GM19463 (cell line): ENCODE measurements around the gene ZNF488.

Experiments
- ATAC-seq: cut with Tn5 transposase; IDR thresholded peaks from one replicate; pipeline ENCODE4 v1.9.1; 2021; ENCODE audit warnings: mild to moderate bottlenecking, moderate library complexity; ENCODE audit not compliant: unreplicated experiment

Gene ZNF488

GRCh38 chr10:47350671-47351640 is 33.1 kb downstream of the ZNF488 start:
- no peak for ATAC-seq

DNA sequence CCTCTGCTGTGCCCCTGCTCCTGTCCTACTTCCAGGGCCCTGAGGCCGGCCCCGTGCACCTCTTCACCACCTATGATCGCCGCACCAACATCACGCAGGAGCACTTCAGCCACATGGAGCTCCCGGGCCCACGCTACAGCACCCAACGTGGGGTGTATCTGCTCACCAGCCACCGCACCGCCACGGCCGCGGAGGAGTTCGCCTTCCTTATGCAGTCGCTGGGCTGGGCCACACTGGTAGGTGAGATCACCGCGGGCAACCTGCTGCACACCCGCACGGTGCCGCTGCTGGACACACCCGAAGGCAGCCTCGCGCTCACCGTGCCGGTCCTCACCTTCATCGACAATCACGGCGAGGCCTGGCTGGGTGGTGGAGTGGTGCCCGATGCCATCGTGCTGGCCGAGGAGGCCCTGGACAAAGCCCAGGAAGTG is 34.1 kb downstream of the ZNF488 start:
- no peak for ATAC-seq

DNA sequence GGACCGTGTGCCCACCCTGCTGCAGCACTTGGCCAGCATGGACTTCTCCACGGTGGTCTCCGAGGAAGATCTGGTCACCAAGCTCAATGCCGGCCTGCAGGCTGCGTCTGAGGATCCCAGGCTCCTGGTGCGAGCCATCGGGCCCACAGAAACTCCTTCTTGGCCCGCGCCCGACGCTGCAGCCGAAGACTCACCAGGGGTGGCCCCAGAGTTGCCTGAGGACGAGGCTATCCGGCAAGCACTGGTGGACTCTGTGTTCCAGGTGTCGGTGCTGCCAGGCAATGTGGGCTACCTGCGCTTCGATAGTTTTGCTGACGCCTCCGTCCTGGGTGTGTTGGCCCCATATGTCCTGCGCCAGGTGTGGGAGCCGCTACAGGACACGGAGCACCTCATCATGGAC is 34.6 kb downstream of the ZNF488 start:
- no peak for ATAC-seq

DNA sequence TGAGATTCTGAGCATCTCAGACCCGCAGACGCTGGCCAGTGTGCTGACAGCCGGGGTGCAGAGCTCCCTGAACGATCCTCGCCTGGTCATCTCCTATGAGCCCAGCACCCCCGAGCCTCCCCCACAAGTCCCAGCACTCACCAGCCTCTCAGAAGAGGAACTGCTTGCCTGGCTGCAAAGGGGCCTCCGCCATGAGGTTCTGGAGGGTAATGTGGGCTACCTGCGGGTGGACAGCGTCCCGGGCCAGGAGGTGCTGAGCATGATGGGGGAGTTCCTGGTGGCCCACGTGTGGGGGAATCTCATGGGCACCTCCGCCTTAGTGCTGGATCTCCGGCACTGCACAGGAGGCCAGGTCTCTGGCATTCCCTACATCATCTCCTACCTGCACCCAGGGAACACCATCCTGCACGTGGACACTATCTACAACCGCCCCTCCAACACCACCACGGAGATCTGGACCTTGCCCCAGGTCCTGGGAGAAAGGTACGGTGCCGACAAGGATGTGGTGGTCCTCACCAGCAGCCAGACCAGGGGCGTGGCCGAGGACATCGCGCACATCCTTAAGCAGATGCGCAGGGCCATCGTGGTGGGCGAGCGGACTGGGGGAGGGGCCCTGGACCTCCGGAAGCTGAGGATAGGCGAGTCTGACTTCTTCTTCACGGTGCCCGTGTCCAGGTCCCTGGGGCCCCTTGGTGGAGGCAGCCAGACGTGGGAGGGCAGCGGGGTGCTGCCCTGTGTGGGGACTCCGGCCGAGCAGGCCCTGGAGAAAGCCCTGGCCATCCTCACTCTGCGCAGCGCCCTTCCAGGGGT is 35.2 kb downstream of the ZNF488 start:
- ATAC-seq = no peak

DNA sequence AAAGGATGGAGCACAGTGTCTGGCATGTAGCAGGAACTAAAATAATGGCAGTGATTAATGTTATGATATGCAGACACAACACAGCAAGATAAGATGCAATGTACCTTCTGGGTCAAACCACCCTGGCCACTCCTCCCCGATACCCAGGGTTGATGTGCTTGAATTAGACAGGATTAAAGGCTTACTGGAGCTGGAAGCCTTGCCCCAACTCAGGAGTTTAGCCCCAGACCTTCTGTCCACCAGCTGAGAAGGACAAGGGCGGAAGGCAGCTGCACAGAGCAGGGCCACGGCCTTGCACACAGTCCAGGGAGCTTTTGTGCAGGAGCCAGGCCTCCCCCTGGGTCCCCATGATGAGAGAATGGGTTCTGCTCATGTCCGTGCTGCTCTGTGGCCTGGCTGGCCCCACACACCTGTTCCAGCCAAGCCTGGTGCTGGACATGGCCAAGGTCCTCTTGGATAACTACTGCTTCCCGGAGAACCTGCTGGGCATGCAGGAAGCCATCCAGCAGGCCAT is 35.9 kb downstream of the ZNF488 start, which contains the start of gene RBP3:
RBP3 (plus strand) TSS at position 226 of the 514 bp plus-strand sequence; CDS start at position 348, 122 bp downstream.
- ATAC-seq = no peak

- no peak for ATAC-seq
Measured at GRCh38 chr10:47347303-47347675, 36.8 kb downstream of the ZNF488 start.

GRCh38 chr10:47346581-47347302 is 37.4 kb downstream of the ZNF488 start:
- no peak for ATAC-seq

DNA sequence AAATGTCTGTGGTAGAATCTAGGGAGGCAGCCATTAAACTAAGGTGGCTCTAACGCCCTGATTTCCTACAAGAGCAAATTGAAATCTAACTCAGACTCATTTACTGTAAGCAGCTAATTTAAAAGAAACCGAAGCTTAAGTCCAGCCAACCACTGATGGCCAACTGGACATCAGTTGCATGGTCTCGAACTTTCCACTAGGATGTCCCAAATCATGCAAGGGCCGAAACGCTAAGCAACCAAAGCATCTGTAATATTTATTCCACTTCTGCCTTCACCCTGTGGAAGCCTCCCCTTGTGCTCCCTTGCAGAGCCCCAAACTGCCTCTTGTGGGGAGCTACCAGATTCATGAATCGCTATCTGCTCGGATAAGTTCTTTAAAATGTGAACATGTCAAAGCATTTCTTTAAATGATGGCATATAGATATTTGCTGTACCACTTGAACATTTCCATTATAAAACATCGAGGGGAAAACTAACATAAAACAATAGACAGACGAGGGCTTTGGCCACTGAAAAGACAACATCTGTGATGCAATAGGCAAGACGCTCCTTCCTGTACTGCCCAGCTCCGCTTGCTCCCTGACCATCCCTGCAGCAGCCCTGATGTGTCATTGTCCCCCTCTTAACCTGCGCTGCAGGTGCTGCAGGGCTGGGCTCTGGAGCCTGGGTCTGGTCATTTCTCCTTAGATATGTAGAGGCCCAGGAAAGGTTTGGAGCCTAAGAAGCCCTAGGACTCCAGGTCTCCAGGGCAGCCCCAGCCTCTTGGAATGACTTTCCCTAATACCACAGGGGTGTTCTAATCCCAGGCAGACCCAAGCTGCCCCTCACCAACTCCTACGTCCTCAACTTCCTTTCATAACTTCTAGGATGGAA is 38.9 kb downstream of the ZNF488 start:
- no peak for ATAC-seq

DNA sequence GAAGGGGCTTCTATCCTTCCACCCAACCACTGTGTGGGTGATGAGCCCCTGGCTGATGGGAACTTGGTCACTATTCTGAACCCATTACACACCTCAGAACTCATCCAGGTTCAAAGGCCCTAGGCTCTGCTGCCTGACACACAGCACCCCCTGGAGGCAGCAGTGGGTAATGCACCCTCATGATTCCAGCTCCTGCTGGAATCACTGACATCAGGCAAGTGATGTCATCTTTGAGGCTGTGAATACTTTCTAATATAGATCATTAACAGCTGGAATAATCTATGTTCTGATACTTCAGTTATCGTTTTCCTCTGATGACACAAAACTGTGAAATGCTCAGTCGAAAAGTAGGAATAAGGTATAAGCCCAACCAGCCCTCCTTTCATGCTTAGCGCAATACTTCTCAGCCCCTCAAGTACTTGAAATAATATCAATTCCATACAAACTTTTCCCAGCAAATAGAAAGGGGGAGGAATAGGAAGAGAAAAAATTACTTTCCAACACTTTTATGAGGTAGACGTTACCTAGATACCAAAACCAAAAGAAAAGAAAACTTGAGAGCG is 43.4 kb downstream of the ZNF488 start:
- peak; percentile 50 for ATAC-seq

GRCh38 chr10:47339759-47340607 is 44.1 kb downstream of the ZNF488 start:
- ATAC-seq = no peak

DNA sequence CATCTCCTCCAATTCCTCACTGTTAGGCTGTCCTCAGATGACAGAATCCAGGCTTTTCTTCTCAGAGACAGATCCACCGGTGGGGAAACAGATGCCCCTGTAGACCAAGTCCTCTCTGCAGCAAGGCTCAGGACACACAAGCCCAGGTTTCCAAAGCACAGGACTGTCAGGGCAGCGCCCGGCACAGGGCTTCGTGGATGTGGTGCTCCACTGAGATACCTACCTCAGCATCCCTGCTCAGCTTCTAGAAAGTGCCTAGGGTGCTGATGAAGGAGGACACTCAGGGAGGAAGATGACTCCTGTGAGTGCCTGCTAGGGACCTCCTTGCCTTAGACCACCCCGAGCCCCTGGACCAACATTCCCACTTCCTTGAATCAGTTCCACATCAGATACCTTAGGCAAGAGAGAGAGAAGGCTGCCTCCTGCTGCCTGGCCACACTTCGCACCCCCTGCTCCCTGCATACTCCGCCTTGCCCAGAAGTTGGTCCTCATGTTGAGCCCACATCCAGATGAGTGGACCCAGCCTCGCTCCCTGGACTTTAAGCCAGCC is 44.8 kb downstream of the ZNF488 start:
- ATAC-seq = no peak

GRCh38 chr10:47337310-47337709 is 46.8 kb downstream of the ZNF488 start:
- ATAC-seq = no peak

DNA sequence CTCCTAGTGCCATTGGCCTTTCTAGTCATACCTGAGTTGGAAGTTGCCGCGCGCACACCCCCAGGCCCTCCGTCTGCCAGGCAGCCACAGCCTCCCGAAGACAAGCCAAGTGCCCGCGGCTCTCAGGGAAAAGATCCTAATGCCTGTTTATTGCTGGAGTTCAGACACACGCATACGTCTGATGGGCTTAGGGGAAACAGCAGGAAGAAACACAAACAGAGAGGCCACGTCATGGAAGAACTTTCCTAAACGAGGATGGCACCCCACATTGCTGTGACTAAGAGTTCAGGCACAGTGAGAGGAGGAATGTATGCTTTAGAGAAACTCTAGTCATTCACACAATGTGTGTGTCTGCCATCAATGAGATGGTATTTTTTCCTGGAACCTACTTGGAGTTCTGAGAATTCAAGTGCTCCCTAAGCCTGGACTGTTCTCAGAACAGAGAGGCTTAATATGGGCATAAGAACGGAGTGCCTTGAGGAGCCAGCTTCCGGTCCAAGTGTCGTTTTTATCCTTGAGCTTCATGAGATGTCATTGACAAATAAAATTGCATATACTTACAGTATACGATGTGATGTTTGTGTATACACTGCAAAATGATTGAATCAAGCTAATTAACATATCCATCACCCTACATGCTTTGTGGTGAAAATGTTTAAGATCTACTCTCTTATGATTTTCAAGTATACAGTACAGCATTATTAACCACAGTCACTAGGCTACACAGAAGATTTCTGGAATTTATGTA is 47.5 kb downstream of the ZNF488 start:
- ATAC-seq = no peak

DNA sequence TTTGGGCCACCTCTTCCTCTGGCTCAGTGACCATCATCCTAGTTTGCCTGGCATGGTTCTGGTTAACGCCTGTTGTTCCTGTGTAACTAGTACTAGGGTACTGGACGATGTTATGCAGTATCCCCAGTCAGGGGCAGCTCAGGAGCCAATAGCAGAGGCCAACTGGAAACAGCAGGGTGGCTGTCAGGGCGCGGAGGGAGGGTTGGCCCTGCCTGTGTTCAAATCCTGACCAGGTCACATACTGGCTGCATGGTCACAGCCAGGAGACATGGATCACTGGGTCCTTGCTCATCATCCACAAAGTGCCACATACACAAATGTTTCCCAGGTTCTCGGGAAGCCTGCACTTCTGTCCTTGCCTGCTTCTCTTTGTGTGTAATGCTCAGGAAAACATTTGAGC is 48.2 kb downstream of the ZNF488 start:
- ATAC-seq = no peak

- ATAC-seq = no peak
Measured at GRCh38 chr10:47334466-47335295, 49.4 kb downstream of the ZNF488 start.

GRCh38 chr10:47333532-47333931 is 50.6 kb downstream of the ZNF488 start:
- no peak for ATAC-seq

- ATAC-seq = no peak
Measured at GRCh38 chr10:47332946-47333345, 51.1 kb downstream of the ZNF488 start.
